Psoas muscle (tissue), 8 donors: ENCODE results near the gene GCKR. TPM values are rescaled to one million over a fixed set of nuclear protein-coding genes. Genes with fewer than 3 reads are reported as not detected.

Source experiments
- ATAC-seq, 4 donors: fragments of 200-7000 bp; cut with Tn5 transposase; one replicate each; pipeline ENCODE4 v1.9.1; 2020; ENCODE audit warnings: moderate library complexity in 3 of 4, mild to moderate bottlenecking in 2 of 4
- DNase-seq, 2 donors: peaks; one replicate each; pipeline ENCODE4 v3.0.0-alpha.2; 2020
- H3K27ac ChIP-seq: fragments of 200-600 bp; one replicate; pipeline ENCODE4 v1.8.0; 2022
- H3K27me3 ChIP-seq, 3 donors: fragments of 200-600 bp in 1 of 3; one replicate each; pipeline versions ENCODE4 v1.6.1 to v1.8.0; 2013 to 2022; ENCODE audit warnings: low read length in 2 of 3, mild to moderate bottlenecking in 2 of 3, moderate library complexity in 1 of 3; ENCODE audit not compliant: insufficient read depth in 3 of 3
- H3K36me3 ChIP-seq, 2 donors: fragments of 200-600 bp in 1 of 2; one replicate each; pipeline versions ENCODE4 v1.6.1 to v1.8.0; 2013 to 2022; ENCODE audit warnings: low read depth in 1 of 2, mild to moderate bottlenecking in 1 of 2, moderate library complexity in 1 of 2; ENCODE audit not compliant: insufficient read depth in 1 of 2
- H3K4me1 ChIP-seq: fragments of 200-600 bp; one replicate; pipeline ENCODE4 v1.8.0; 2022
- H3K4me3 ChIP-seq: fragments of 200-600 bp; one replicate; pipeline ENCODE4 v1.8.0; 2022; ENCODE audit warnings: mild to moderate bottlenecking
- H3K9me3 ChIP-seq: fragments of 200-600 bp; one replicate; pipeline ENCODE4 v1.8.0; 2022
- CTCF ChIP-seq: fragments of 200-600 bp; IDR thresholded peaks from one replicate; pipeline ENCODE4 v1.8.0; 2022; ENCODE audit warnings: antibody characterized with exemption
- WGBS, 3 donors: extraction: QIAGEN DNeasy Blood & Tissue Kit; methylation state at CpG; one replicate each; pipeline versions ENCODE4 v1.1.6 to v1.1.7; 2013; 5-methylcytosine and 5-hydroxymethylcytosine counted together
- intact Hi-C, 2 donors: fragments of 100-400 bp; cut with DNase I; formaldehyde crosslinking; loops; one replicate each; pipeline versions ENCODE4 v1.11.0 to v1.14.2; 2022
- polyA plus RNA-seq, 3 donors: library from polyadenylated mRNA; stranded (reverse); fragments of 200-250 nt; gene quantifications; one replicate each; pipeline ENCODE4 v1.2.3, GENCODE V29; 2013
- total RNA-seq, 4 donors: library from RNA; stranded (reverse); fragmentation: NEBNext Ultra II Directional in 2 of 4; extraction: Animal tissue kit (Norgen Biotek cat#: 25700) in 2 of 4; gene quantifications; one replicate each; pipeline versions ENCODE4 v1.2.1 to v1.2.4, GENCODE V29; 2021 to 2023
- donor health status: healthy with polysubstance abuse.
- donor health status: DM: no; HTN: no; CAD: no; lungs with moderate emphysema.
- donor health status: Bipolar disorder and iron deficiency.
- donor health status: healthy.
- donor health status: DM: yes; HTN: yes; CAD: no.
- donor health status: DM: no; HTN: no; CAD: no.
- donor health status: DM: no; HTN: no; CAD: no.
- donor health status: DM: yes; HTN: yes; CAD: no.

The GCKR gene
- total and polyA plus RNA-seq, 7 donors: 0.05 to 2.0 (median 1.0) TPM; not detected in 3

DNA sequence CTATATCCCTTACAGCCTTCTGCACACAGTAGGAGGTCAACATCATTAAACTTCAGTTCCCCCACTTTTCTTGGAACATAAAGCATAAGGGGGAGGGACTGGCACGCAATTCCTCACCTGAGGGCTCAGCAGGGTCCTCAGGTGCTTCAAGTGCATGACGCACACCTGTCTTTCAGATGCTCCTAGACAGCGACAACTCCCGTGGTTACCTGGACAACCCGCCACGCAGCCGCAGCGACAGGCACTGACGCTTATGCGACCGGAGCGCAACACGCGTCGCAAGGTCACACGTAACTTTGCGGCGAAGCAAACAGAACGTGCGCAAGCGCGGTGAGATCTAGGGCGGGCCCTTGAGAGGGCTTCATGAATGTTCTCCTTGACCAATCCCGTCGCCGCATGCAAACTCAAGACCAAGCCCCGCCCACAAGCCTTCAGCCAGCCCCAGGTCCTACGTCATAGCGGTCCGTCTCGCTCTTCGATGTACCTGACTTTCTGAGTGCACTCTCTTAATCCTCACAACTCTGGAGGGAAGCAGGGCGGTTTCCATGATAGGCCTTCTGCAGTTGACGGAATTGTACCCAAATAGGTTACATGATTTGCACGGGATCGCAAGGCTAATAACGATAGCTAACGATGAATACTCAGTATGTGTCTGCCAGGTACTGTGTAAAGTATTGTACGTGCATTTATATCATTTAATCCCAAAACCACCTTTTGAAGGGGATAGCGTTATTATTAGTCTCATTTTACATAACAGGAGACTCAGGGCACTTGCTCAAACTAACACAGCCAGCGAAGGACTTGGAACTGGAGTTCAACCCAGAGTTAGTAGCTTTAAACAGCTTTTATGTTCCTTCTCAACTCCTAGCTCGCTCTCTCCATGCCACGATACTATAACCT lies 6.9 kb upstream of the GCKR start, which contains the start of gene IFT172:
IFT172 (minus strand) TSS at position 246 of the 900 bp plus-strand sequence; CDS start at position 156, 90 bp downstream.
- H3K9me3 ChIP-seq: no peaks in the 10 kb centered on the region
- peaks cover 11% of the 10 kb centered on the region for H3K4me1 ChIP-seq
- DNase-seq (peak; percentile 99), ATAC-seq (peak; percentile 93 to 99 (median 96))
- peaks cover 0 to 7% (median under 1%) of the 10 kb centered on the region in 3 donors for H3K27me3 ChIP-seq
- H3K4me3 ChIP-seq: peak within 1 kb of the TSS; percentile 66
- no peak for TF ChIP-seq CTCF
- peak within 1 kb of the TSS; percentile 41 for H3K27ac ChIP-seq
- WGBS, 3 donors: 5 to 7% (median 6%) methylated on average over 43 of the region's 43 CpGs
- peaks cover 0 to 10% of the 10 kb centered on the region in 2 donors for H3K36me3 ChIP-seq
- intact Hi-C loops: loop anchor here (5.0 to 10.0 kb wide), 3 partner anchors 135 to 165 kb away; partner anchors contain the start of genes CCDC121 (in 2 of the 2) and GPN1 (in 2 of the 2)

DNA sequence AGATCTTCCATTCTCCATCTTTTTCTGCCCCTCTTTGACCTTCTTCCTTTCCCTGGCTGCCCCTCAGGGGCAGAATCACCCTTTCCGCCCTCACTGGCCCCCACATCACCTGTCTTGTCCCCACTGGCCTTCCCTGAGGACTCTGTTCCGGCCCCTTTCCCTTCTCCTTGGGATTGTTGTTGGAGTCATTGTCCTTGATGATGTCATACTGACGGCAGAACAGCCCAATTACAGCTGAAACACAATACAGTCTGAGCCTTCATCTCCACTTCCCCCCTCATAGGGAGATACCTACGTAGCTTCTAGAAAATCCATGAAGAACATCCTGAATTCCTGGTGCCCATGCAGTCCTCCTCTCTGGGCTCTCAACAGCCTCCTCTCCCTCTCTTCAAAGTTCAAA lies 4.1 kb upstream of the GCKR start:
- Histone ChIP-seq H3K4me3 (no peak overlapping the region), H3K27me3 (peaks cover 0 to 35% (median 5%) of the 10 kb centered on the region in 3 donors), H3K4me1 (peaks cover 15% of the 10 kb centered on the region), H3K36me3 (no peaks in the 10 kb centered on the region), H3K27ac (no peak overlapping the region), H3K9me3 (no peaks in the 10 kb centered on the region)
- intact Hi-C loops: loop anchor here (5.0 to 10.0 kb wide), 2 partner anchors 132 to 135 kb away; partner anchors contain the start of genes CCDC121 (in 2 of the 2) and GPN1 (in 2 of the 2)
- ATAC-seq (no peak), DNase-seq (no peak)
- TF ChIP-seq CTCF: no peak
- WGBS, 3 donors: 74 to 85% (median 80%) methylated on average over 4 of the region's 4 CpGs

DNA sequence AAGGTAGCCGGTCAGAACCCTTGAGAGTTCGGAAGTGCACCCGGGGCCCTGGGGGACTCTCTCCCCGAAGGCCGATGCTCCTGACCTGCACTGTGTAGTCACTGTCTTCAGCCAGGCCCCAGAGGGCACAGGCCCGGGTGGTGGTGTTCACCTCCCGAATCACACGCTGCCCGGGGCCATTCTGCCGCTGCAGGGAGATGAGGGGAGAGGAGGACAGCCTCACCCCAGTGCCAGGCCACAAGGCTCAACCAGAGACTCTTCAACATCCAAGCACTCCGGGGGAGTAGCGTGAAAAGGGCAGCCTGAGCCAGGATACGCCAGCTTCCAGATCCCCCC lies 2.7 kb upstream of the GCKR start:
- Histone ChIP-seq H3K27ac (no peak overlapping the region), H3K4me1 (peaks cover 11% of the 10 kb centered on the region), H3K9me3 (no peaks in the 10 kb centered on the region), H3K27me3 (peaks cover 0 to 37% (median 6%) of the 10 kb centered on the region in 3 donors), H3K36me3 (no peaks in the 10 kb centered on the region), H3K4me3 (peak overlapping the region; percentile 70)
- DNase-seq (no peak), ATAC-seq (no peak)
- 73 to 83% (median 76%) methylated on average over 13 of the region's 13 CpGs for WGBS, 3 donors
- intact Hi-C loops: loop anchor here (5.0 to 10.0 kb wide), 2 partner anchors 131 to 133 kb away; partner anchors contain the start of genes CCDC121 (in 2 of the 2) and GPN1 (in 2 of the 2)
- no peak for TF ChIP-seq CTCF

GRCh38 chr2:27494284-27494943 lies 2.2 kb upstream of the GCKR start:
- ATAC-seq (peak in 3 of 4 donors; percentile 53 to 77 (median 69)), DNase-seq (peak; percentile 75)
- Histone ChIP-seq H3K27ac (no peak overlapping the region), H3K4me3 (peak overlapping the region; percentile 70), H3K4me1 (peaks cover 7% of the 10 kb centered on the region), H3K36me3 (no peaks in the 10 kb centered on the region), H3K9me3 (no peaks in the 10 kb centered on the region), H3K27me3 (peaks cover 0 to 37% (median 7%) of the 10 kb centered on the region in 3 donors)
- intact Hi-C loops: loop anchor here (5.0 to 10.0 kb wide), 2 partner anchors 130 to 133 kb away; partner anchors contain the start of genes CCDC121 (in 2 of the 2) and GPN1 (in 2 of the 2)
- no peak for TF ChIP-seq CTCF
- WGBS, 3 donors: 7 to 23% (median 11%) methylated on average over 23 to 35 of the region's 35 CpGs
